Panc1 (cell line): ENCODE measurements around the gene PERCC1. TPM values are rescaled to one million over a fixed set of nuclear protein-coding genes. Genes with fewer than 3 reads are reported as not detected.

Source experiments
- ATAC-seq: fragments of 200-7000 bp; cut with Tn5 transposase; 2 replicates; pipeline ENCODE4 v1.9.1; 2020; ENCODE audit warnings: mild to moderate bottlenecking, moderate library complexity
- BruUV-seq: library from RNA; stranded (reverse); fragments of 400-500 nt; replicated peaks from 2 replicates; lab custom pipeline; 2021; lab: Mats Ljungman, UMichigan
- CTCF ChIA-PET: fragments of 300-600 bp; sonication (Branson Sonifier 250); formaldehyde crosslinking; loops from one replicate; lab custom pipeline; 2022; ENCODE audit warnings: antibody characterized with exemption; lab: Charles Lee
- POLR2A ChIA-PET: fragments of 300-600 bp; sonication (Branson Sonifier 250); formaldehyde crosslinking; loops from one replicate; lab custom pipeline; 2022; ENCODE audit warnings: antibody characterized with exemption; lab: Charles Lee
- DNase-seq: peaks from one replicate; pipeline ENCODE4 v3.0.0-alpha.2; 2010; ENCODE audit warnings: low read depth, low spot score
- H3K27ac ChIP-seq: 2 replicates; pipeline ENCODE4 v1.5.1; 2011; ENCODE audit warnings: mild to moderate bottlenecking, low read length, inconsistent platforms
- H3K27me3 ChIP-seq: fragments of 200-500 bp; sonication (Bioruptor generic); 2 replicates; pipeline ENCODE4 v1.6.0; 2014; ENCODE audit warnings: low read length, inconsistent platforms; ENCODE audit not compliant: control insufficient read depth, insufficient read depth
- H3K36me3 ChIP-seq: fragments of 200-500 bp; sonication (Bioruptor generic); 2 replicates; pipeline ENCODE4 v1.5.1; 2014; ENCODE audit warnings: inconsistent platforms, mild to moderate bottlenecking, low read length, moderate library complexity; ENCODE audit not compliant: control insufficient read depth, insufficient read depth
- H3K4me1 ChIP-seq: 2 replicates; pipeline ENCODE4 v1.5.1; 2011; ENCODE audit warnings: inconsistent platforms, mild to moderate bottlenecking, low read length, moderate library complexity; ENCODE audit not compliant: control insufficient read depth, insufficient read depth
- H3K4me3 ChIP-seq, 2 experiments: 2 replicates each; pipeline ENCODE4 v1.5.1; 2011 to 2012; ENCODE audit warnings: low read depth in 2 of 2, low read length in 2 of 2, mild to moderate bottlenecking in 2 of 2, inconsistent platforms in 1 of 2, moderate library complexity in 1 of 2
- H3K9me3 ChIP-seq: fragments of 200-500 bp; sonication (Bioruptor generic); 2 replicates; pipeline ENCODE4 v1.5.1; 2014; ENCODE audit warnings: low read depth, mild to moderate bottlenecking, inconsistent platforms, low read length, moderate library complexity; ENCODE audit not compliant: control insufficient read depth, insufficient read depth
- CTCF ChIP-seq: fragments of 450-650 bp; IDR thresholded peaks from 2 replicates; pipeline ENCODE4 v1.5.1; 2017; ENCODE audit warnings: mild to moderate bottlenecking
- POLR2AphosphoS5 ChIP-seq: IDR thresholded peaks from 2 replicates; pipeline ENCODE4 v1.6.1; 2012; ENCODE audit warnings: mild to moderate bottlenecking, low read depth, low read length, moderate library complexity
- REST ChIP-seq, 2 experiments: IDR thresholded peaks; 2 replicates each; pipeline ENCODE4 v1.6.1; 2011 to 2012; ENCODE audit warnings: low read depth in 2 of 2, control low read depth in 1 of 2, low read length in 1 of 2, mild to moderate bottlenecking in 1 of 2, moderate library complexity in 1 of 2; ENCODE audit not compliant: insufficient read depth in 1 of 2
- SIN3A ChIP-seq: IDR thresholded peaks from 2 replicates; pipeline ENCODE4 v1.6.1; 2012; ENCODE audit warnings: low read depth, mild to moderate bottlenecking, low read length, moderate library complexity, borderline replicate concordance; ENCODE audit not compliant: insufficient read depth
- TCF7L2 ChIP-seq: IDR thresholded peaks from 2 replicates; pipeline ENCODE4 v1.6.1; 2011; ENCODE audit warnings: mild to moderate bottlenecking, low read depth, low read length, inconsistent platforms
- in situ Hi-C: cut with HindIII; loops from 2 replicates; pipeline ENCODE4 v1.10.0; 2016; ENCODE audit warnings: low sequenced_read_pairs, low pct_unique_long_range_greater_than_20kb
- intact Hi-C: fragments of 100-400 bp; cut with micrococcal nuclease; formaldehyde crosslinking; loops from one replicate; pipeline ENCODE4 v1.10.0; 2022; ENCODE audit not compliant: unreplicated experiment
- total RNA-seq: library from RNA; stranded (reverse); gene quantifications from one replicate; pipeline ENCODE4 v1.2.1, GENCODE V29; 2021; ENCODE audit not compliant: unreplicated experiment

Gene PERCC1
- total RNA-seq, 1 experiment from 2014 or later = not detected

GRCh38 chr16:1436731-1437355, 6.0 kb downstream of the PERCC1 start:
- no peak for ATAC-seq
- POLR2A ChIA-PET = no interaction called here

GRCh38 chr16:1437606-1438005, 6.7 kb downstream of the PERCC1 start:
- intact Hi-C loops (no loop called here), in situ Hi-C loops (no loop called here)
- ATAC-seq (no peak), DNase-seq (no peak)
- TF ChIP-seq TCF7L2 = no peak
- TF ChIP-seq SIN3A = no peak
- no peak for TF ChIP-seq REST (IDR thresholded peaks at IDR 0.05; ENCODE audit: insufficient read depth in 1 of 2, low read depth in 2 of 2, low read length in 1 of 2)
- TF ChIP-seq POLR2AphosphoS5 = no peak
- H3K4me1 ChIP-seq = no peaks in the 10 kb centered on the region
- H3K27ac ChIP-seq = no peak overlapping the region
- H3K9me3 ChIP-seq = no peaks in the 10 kb centered on the region
- H3K27me3 ChIP-seq = no peaks in the 10 kb centered on the region
- BruUV-seq = no TSS peak
- POLR2A ChIA-PET = no interaction called here
- CTCF ChIA-PET = no interaction called here
- H3K36me3 ChIP-seq = no peaks in the 10 kb centered on the region
- no peak overlapping the region for H3K4me3 ChIP-seq

More at GRCh38 chr16:1436731-1437355, 6.0 kb downstream of the PERCC1 start:
- DNase-seq = no peak
- CTCF ChIA-PET = no interaction called here
- Histone ChIP-seq H3K27me3 (no peaks in the 10 kb centered on the region), H3K9me3 (no peaks in the 10 kb centered on the region), H3K27ac (no peak overlapping the region), H3K36me3 (no peaks in the 10 kb centered on the region), H3K4me3 (no peak overlapping the region), H3K4me1 (no peaks in the 10 kb centered on the region)
- no TSS peak for BruUV-seq
- intact Hi-C loops = no loop called here
- in situ Hi-C loops = no loop called here
- TF ChIP-seq POLR2AphosphoS5 (no peak), REST (IDR thresholded peaks at IDR 0.05; ENCODE audit: insufficient read depth in 1 of 2, low read depth in 2 of 2, low read length in 1 of 2) (no peak), CTCF (no peak; the same call in 1 of the 2 replicates), TCF7L2 (no peak), SIN3A (no peak)
